GM10248 (cell line): ENCODE results near the gene PPP1CC.

Experiments
- CTCF ChIA-PET: fragments of 300-600 bp; sonication (Branson Sonifier 250); formaldehyde crosslinking; extraction: SDS; loops from one replicate; lab custom pipeline; 2021; ENCODE audit warnings: antibody characterized with exemption; lab: Yijun Ruan, JAX
- POLR2A ChIA-PET: fragments of 350-650 bp; sonication (Branson Sonifier 250); formaldehyde crosslinking; extraction: SDS; loops from one replicate; lab custom pipeline; 2020; ENCODE audit warnings: antibody characterized with exemption; lab: Yijun Ruan, JAX
- DNase-seq: peaks from one replicate; pipeline ENCODE4 v3.0.0; 2012; ENCODE audit errors: extremely low spot score
- CTCF ChIP-seq: IDR thresholded peaks from 2 replicates; pipeline ENCODE4 v1.5.1; 2012; ENCODE audit warnings: mild to moderate bottlenecking, low read depth; ENCODE audit errors: extremely low read depth, missing control alignments, control extremely low read depth

Gene PPP1CC

DNA sequence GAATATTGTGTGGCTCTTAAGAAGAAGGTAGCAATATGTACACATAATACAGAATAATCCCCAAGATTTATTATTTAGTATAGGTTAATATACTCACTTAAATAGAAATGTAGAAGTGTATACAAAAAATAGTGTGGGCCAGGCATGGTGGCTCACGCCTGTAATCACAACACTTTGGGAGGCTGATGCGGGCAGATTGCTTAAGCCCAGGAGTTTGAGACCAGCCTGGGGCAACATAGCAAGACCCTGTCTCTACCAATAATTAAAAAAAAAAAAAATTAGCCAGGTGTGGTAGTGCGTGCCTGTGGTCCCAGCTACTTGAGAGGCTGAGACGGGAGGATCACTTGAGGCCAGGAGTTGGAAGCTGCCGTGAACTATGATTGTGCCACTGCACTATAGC is 38.5 kb downstream of the PPP1CC start:
- TF ChIP-seq CTCF = no peak
- ChIA-PET POLR2A (no interaction called here), CTCF (interaction anchor here (1.0 to 1.6 kb wide), 19 partner anchors 9 to 254 kb away, joined by 3 to 12 read pairs (median 4); partner anchors contain the start of gene ARPC3)
- no peak for DNase-seq

GRCh38 chr12:110702081-110702480 is 40.6 kb downstream of the PPP1CC start:
- CTCF ChIA-PET = interaction anchor here (1.4 to 1.7 kb wide), 2 partner anchors 47 to 253 kb away, joined by 4 to 6 read pairs; partner anchors contain the start of gene ARPC3
- POLR2A ChIA-PET = interaction anchor here (0.6 kb wide), 1 partner anchor 109 kb away, joined by 3 read pairs; no protein-coding TSS in a partner anchor

GRCh38 chr12:110699591-110700445 is 42.9 kb downstream of the PPP1CC start:
- DNase-seq = no peak
- TF ChIP-seq CTCF = peak; percentile 12
- POLR2A ChIA-PET = no interaction called here
- CTCF ChIA-PET = interaction anchor here (1.2 kb wide), 1 partner anchor 79 kb away, joined by 3 read pairs; no protein-coding TSS in a partner anchor

More at GRCh38 chr12:110702081-110702480, 40.6 kb downstream of the PPP1CC start:
- DNase-seq = no peak
- no peak for TF ChIP-seq CTCF

- POLR2A ChIA-PET = no interaction called here
- CTCF ChIA-PET = interaction anchor here (0.7 to 1.6 kb wide), 24 partner anchors 9 to 248 kb away, joined by 3 to 14 read pairs (median 4); partner anchors contain the start of genes ARPC3, FAM216A and GPN3
- peak; percentile 80 for TF ChIP-seq CTCF
- peak; percentile 86 for DNase-seq
Observed at GRCh38 chr12:110698171-110698902, 44.4 kb downstream of the PPP1CC start.

GRCh38 chr12:110697236-110697635 is 45.5 kb downstream of the PPP1CC start:
- ChIA-PET CTCF (interaction anchor here (0.7 to 1.6 kb wide), 21 partner anchors 8 to 247 kb away, joined by 3 to 14 read pairs (median 4); partner anchors contain the start of genes ARPC3, FAM216A and GPN3), POLR2A (no interaction called here)
- TF ChIP-seq CTCF = no peak
- DNase-seq = no peak

DNA sequence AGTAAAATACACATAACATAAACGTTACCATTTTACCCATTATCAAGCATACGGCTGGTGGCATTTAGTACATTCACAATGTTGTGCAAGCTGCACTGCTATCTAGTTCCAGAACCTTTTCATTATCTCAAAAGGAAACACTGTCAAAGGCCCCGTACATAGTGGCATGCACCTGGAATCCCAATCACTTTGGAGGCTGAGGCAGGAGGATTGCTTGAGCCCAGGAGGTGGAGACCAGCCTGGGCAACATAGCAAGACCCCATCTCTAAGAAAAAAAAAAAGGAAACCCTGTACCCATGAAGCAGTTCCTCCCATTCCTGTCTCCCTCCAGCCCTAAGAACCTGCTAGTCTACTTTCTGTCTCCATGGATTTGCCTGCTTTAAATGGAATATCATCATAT is 46.4 kb downstream of the PPP1CC start:
- TF ChIP-seq CTCF = no peak
- DNase-seq = no peak
- ChIA-PET POLR2A (no interaction called here), CTCF (interaction anchor here (1.2 kb wide), 1 partner anchor 89 kb away, joined by 3 read pairs; no protein-coding TSS in a partner anchor)
